Tibial artery (tissue), 4 donors: ENCODE data around the gene COASY.

Source experiments
- DNase-seq, 2 donors: peaks; one replicate each; pipeline ENCODE4 v3.0.0-alpha.2; 2019
- H3K27ac ChIP-seq, 2 donors: fragments of 200-600 bp; sonication (generic) in 1 of 2; 1 replicate in 1 of 2; 2 replicates in 1 of 2; pipeline ENCODE4 v1.5.1; 2018 to 2019; ENCODE audit warnings: mild to moderate bottlenecking in 1 of 2
- H3K27me3 ChIP-seq, 2 donors: fragments of 200-600 bp; sonication (generic) in 1 of 2; one replicate each; pipeline versions ENCODE4 v1.5.1 to v1.6.0; 2016 to 2019
- H3K36me3 ChIP-seq, 3 donors: fragments of 200-600 bp; sonication (generic) in 2 of 3; one replicate each; pipeline ENCODE4 v1.5.1; 2016 to 2019; ENCODE audit warnings: mild to moderate bottlenecking in 2 of 3
- H3K4me1 ChIP-seq, 4 donors: fragments of 200-600 bp; sonication (generic) in 2 of 4; 1 replicate in 3 of 4; 2 replicates in 1 of 4; pipeline ENCODE4 v1.5.1; 2016 to 2019
- H3K4me3 ChIP-seq, 2 donors: fragments of 200-600 bp; sonication (generic) in 1 of 2; 1 replicate in 1 of 2; 2 replicates in 1 of 2; pipeline ENCODE4 v1.5.1; 2018 to 2019; ENCODE audit warnings: mild to moderate bottlenecking in 2 of 2
- H3K9me3 ChIP-seq, 3 donors: fragments of 200-600 bp; sonication (generic) in 1 of 3; one replicate each; pipeline ENCODE4 v1.5.1; 2016 to 2019
- intact Hi-C: fragments of 100-400 bp; cut with DNase I; formaldehyde crosslinking; loops from one replicate; pipeline ENCODE4 v1.15.0; 2023; ENCODE audit warnings: low total_unique reads
- TF ChIP-seq, protein P1 (sequence below), 2 experiments: fragments of 200-600 bp in 1 of 2; fragments of 450-650 bp in 1 of 2; IDR thresholded peaks; one replicate each; pipeline ENCODE4 v1.5.1; 2017 to 2019; ENCODE audit warnings: antibody characterized with exemption in 2 of 2, mild to moderate bottlenecking in 1 of 2, moderate library complexity in 1 of 2

Gene COASY

DNA sequence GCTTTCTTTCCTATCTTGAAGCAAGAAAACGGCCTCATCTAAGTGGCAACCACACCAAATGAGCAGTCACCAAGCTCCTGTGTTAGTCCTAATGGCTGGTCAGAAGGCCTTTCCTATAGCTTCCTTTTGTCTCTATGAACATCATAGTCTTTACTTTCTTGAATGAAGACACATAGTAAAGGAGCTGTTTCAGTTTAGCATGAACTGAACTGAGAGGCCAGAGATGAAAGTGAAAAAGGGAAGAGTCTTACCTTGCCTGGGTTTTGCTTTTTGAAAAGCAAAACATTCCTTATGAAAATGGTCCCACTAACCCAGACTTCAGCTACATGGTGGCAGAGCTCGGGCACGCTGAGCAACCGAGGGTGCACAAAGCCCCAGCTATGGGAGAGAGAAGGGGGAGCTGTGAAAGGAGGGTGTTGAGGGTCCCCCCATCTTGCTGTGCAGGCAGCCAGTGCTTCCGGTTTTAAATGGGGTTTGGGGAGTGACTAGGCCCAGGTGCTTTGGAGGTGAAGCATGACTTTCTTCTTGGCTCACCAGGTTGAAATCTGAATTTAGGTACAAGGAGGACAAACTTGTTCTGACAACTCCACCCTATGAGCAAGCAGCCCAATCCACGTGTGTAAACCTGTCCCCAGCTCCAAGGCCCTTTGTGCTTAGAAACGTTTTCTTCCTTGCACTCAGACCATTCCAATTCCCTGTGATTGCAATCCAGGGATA, 24.7 kb downstream of the COASY start:
- H3K9me3 ChIP-seq: no peaks in the 10 kb centered on the region
- TF ChIP-seq, protein P1, sequence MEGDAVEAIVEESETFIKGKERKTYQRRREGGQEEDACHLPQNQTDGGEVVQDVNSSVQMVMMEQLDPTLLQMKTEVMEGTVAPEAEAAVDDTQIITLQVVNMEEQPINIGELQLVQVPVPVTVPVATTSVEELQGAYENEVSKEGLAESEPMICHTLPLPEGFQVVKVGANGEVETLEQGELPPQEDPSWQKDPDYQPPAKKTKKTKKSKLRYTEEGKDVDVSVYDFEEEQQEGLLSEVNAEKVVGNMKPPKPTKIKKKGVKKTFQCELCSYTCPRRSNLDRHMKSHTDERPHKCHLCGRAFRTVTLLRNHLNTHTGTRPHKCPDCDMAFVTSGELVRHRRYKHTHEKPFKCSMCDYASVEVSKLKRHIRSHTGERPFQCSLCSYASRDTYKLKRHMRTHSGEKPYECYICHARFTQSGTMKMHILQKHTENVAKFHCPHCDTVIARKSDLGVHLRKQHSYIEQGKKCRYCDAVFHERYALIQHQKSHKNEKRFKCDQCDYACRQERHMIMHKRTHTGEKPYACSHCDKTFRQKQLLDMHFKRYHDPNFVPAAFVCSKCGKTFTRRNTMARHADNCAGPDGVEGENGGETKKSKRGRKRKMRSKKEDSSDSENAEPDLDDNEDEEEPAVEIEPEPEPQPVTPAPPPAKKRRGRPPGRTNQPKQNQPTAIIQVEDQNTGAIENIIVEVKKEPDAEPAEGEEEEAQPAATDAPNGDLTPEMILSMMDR (IDR thresholded peaks at IDR 0.05): no peak
- no peak overlapping the region for H3K4me3 ChIP-seq
- no peaks in the 10 kb centered on the region for H3K27me3 ChIP-seq
- H3K36me3 ChIP-seq: peaks cover 80 to 100% (median 100%) of the 10 kb centered on the region in 3 donors
- no peak for DNase-seq
- peaks cover 0 to 13% (median 5%) of the 10 kb centered on the region in 4 donors for H3K4me1 ChIP-seq
- no peak overlapping the region for H3K27ac ChIP-seq
- intact Hi-C loops: loop anchor here (10.0 kb wide), 1 partner anchor 178 kb away; the partner anchor contains the start of gene RAMP2

- TF ChIP-seq, protein P1 (IDR thresholded peaks at IDR 0.05): no peak
- no peaks in the 10 kb centered on the region for H3K9me3 ChIP-seq
- H3K4me3 ChIP-seq: no peak overlapping the region
- H3K27ac ChIP-seq: no peak overlapping the region
- DNase-seq: no peak
- intact Hi-C loops: no loop called here
- H3K36me3 ChIP-seq: peaks cover 38 to 64% (median 63%) of the 10 kb centered on the region in 3 donors
- H3K27me3 ChIP-seq: no peaks in the 10 kb centered on the region
- peaks cover 0 to 3% (median under 1%) of the 10 kb centered on the region in 4 donors for H3K4me1 ChIP-seq
These were observed 28.9 kb downstream of the COASY start for GRCh38 chr17:42590886-42591285.

DNA sequence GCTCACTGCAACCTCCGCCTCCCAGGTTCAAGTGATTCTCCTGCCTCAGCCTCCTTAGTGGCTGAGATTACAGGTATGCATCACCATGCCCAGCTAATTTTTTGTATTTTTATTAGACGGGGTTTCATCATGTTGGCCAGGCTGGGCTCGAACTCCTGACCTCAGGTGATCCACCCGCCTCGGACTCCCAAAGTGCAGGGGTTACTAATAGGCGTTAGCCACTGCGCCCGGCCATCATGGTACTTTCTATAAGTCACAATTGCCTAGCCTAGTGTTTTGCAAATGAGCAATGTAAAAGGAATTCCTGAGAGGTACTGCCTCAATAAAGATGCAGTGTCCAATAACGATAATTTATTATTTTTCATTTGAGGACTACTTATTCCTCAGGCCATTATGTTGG, 29.5 kb downstream of the COASY start:
- TF ChIP-seq, protein P1 (IDR thresholded peaks at IDR 0.05): no peak
- intact Hi-C loops: no loop called here
- H3K4me1 ChIP-seq: no peaks in the 10 kb centered on the region
- H3K9me3 ChIP-seq: no peaks in the 10 kb centered on the region
- H3K36me3 ChIP-seq: peaks cover 33 to 59% (median 58%) of the 10 kb centered on the region in 3 donors
- H3K27me3 ChIP-seq: no peaks in the 10 kb centered on the region
- H3K27ac ChIP-seq: no peak overlapping the region
- no peak overlapping the region for H3K4me3 ChIP-seq
- DNase-seq: no peak

- Histone ChIP-seq H3K27me3 (no peaks in the 10 kb centered on the region), H3K4me1 (peaks cover 0 to 21% (median 11%) of the 10 kb centered on the region in 4 donors), H3K9me3 (no peaks in the 10 kb centered on the region), H3K27ac (no peak overlapping the region), H3K36me3 (peaks cover 3 to 19% (median 9%) of the 10 kb centered on the region in 3 donors), H3K4me3 (no peak overlapping the region)
- intact Hi-C loops: no loop called here
- TF ChIP-seq, protein P1 (IDR thresholded peaks at IDR 0.05): no peak
- DNase-seq: no peak
These were observed 34.4 kb downstream of the COASY start for GRCh38 chr17:42596386-42596785.

DNA sequence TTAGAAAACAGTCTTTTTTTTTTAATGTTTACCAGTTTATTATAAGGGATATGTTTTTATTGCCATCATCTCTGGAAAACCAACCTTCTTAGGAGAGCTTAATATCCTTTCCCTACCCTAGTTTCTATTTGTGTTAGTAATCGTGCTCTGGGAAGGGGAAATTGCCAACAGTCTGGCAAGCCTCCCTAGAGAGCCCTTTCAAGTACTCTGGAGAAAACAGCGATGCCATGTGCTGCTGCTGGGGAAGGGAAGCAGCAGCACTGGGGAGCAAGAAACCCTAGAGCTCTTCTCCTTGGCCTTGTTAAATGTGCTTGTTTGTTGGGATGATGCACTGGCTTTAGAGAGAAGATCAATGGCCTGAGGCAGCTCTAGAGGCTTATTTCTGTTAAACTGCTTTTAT, 37.0 kb downstream of the COASY start:
- peak overlapping the region in 1 of 2 donors; percentile 10 for H3K27ac ChIP-seq
- intact Hi-C loops: no loop called here

More for the DNA sequence above, 37.0 kb downstream of the COASY start:
- Histone ChIP-seq H3K4me1 (peaks cover 0 to 21% (median 11%) of the 10 kb centered on the region in 4 donors), H3K9me3 (no peaks in the 10 kb centered on the region), H3K4me3 (no peak overlapping the region), H3K27me3 (no peaks in the 10 kb centered on the region), H3K36me3 (peaks cover 0 to 21% (median 5%) of the 10 kb centered on the region in 3 donors)
- no peak for DNase-seq
- TF ChIP-seq, protein P1 (IDR thresholded peaks at IDR 0.05): no peak
